Osteocyte (in vitro differentiated cells): ENCODE measurements around the gene COMMD6. TPM values are rescaled to one million over a fixed set of nuclear protein-coding genes. Genes with fewer than 3 reads are reported as not detected.

Experiments used
- DNase-seq: peaks from one replicate; pipeline ENCODE4 v3.0.0; 2021; ENCODE audit warnings: mixed read lengths; ENCODE audit not compliant: unreplicated experiment; ENCODE audit errors: extremely low spot score
- H3K27ac Mint-ChIP-seq: one replicate; pipeline ENCODE4 v1.8.0; 2021; ENCODE audit warnings: mild to moderate bottlenecking, mixed read lengths; ENCODE audit not compliant: unreplicated experiment
- H3K27me3 Mint-ChIP-seq: one replicate; pipeline ENCODE4 v1.8.0; 2021; ENCODE audit warnings: mixed read lengths; ENCODE audit not compliant: unreplicated experiment
- H3K36me3 Mint-ChIP-seq: one replicate; pipeline ENCODE4 v1.8.0; 2021; ENCODE audit warnings: mixed read lengths; ENCODE audit not compliant: unreplicated experiment
- H3K4me1 Mint-ChIP-seq: one replicate; pipeline ENCODE4 v1.8.0; 2021; ENCODE audit warnings: mixed read lengths; ENCODE audit not compliant: unreplicated experiment
- H3K4me3 Mint-ChIP-seq: one replicate; pipeline ENCODE4 v1.8.0; 2021; ENCODE audit warnings: mild to moderate bottlenecking, moderate library complexity, mixed read lengths; ENCODE audit not compliant: unreplicated experiment
- H3K9me3 Mint-ChIP-seq: one replicate; pipeline ENCODE4 v1.8.0; 2021; ENCODE audit warnings: mixed read lengths; ENCODE audit not compliant: unreplicated experiment
- total RNA-seq: library from RNA; stranded (reverse); gene quantifications from 2 replicates; pipeline ENCODE4 v1.2.1, GENCODE V29; 2021
- TF ChIP-seq, protein P1 (sequence below): fragments of 200-600 bp; sonication (generic); IDR thresholded peaks from 2 replicates; pipeline ENCODE4 v1.5.0; 2021; ENCODE audit warnings: antibody characterized with exemption, mild to moderate bottlenecking, moderate library complexity

The COMMD6 gene
- total RNA-seq, 1 donor from 2014 or later: 124 TPM

DNA sequence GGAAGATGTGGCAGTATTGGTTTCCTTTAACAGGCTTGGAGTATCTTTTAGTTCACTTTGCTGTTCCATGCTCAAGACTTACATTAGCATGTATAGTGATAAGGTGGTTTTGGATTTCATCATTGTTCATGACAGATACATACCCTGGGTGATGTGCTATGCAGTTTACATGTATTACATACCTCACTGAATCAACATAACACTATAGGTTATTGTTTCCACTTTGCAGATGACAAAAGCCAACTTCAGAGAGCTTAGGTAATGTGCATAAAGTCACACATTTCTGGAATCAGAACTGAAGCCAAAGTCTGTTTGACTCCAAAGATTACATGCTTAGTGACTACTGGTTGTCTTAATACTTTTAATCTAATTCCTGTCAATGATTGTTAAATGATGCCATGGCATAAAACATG is 7.1 kb downstream of the COMMD6 start:
- Mint-ChIP-seq H3K4me1 (peaks cover 3% of the 10 kb centered on the region), H3K9me3 (no peaks in the 10 kb centered on the region), H3K27ac (no peak overlapping the region), H3K36me3 (peaks cover 28% of the 10 kb centered on the region), H3K4me3 (no peak overlapping the region), H3K27me3 (no peaks in the 10 kb centered on the region)
- DNase-seq: no peak
- TF ChIP-seq, protein P1, sequence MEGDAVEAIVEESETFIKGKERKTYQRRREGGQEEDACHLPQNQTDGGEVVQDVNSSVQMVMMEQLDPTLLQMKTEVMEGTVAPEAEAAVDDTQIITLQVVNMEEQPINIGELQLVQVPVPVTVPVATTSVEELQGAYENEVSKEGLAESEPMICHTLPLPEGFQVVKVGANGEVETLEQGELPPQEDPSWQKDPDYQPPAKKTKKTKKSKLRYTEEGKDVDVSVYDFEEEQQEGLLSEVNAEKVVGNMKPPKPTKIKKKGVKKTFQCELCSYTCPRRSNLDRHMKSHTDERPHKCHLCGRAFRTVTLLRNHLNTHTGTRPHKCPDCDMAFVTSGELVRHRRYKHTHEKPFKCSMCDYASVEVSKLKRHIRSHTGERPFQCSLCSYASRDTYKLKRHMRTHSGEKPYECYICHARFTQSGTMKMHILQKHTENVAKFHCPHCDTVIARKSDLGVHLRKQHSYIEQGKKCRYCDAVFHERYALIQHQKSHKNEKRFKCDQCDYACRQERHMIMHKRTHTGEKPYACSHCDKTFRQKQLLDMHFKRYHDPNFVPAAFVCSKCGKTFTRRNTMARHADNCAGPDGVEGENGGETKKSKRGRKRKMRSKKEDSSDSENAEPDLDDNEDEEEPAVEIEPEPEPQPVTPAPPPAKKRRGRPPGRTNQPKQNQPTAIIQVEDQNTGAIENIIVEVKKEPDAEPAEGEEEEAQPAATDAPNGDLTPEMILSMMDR: no peak

DNA sequence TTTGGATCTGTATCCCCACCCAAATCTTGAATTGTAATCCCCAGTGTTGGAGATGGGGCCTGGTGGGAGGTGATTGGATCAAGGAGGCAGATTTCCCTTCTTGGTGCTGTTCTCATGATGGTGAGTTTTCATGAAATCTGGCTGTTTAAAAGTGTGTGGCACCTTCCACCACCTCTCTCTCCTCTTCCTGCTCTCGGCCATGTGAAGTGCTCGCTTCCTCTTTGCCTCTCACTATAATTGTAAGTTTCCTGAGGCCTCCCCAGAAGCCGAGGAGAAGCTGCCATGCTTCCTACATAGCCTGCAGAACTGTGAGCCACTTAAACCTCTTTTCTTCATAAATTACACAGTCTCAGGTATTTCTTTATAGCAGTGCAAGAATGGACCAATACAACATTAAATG is 15.7 kb downstream of the COMMD6 start:
- no peak for DNase-seq
- Mint-ChIP-seq H3K4me3 (no peak overlapping the region), H3K36me3 (peaks cover 15% of the 10 kb centered on the region), H3K9me3 (peaks cover 12% of the 10 kb centered on the region), H3K27ac (no peak overlapping the region), H3K27me3 (no peaks in the 10 kb centered on the region), H3K4me1 (no peaks in the 10 kb centered on the region)
- TF ChIP-seq, protein P1: no peak

DNA sequence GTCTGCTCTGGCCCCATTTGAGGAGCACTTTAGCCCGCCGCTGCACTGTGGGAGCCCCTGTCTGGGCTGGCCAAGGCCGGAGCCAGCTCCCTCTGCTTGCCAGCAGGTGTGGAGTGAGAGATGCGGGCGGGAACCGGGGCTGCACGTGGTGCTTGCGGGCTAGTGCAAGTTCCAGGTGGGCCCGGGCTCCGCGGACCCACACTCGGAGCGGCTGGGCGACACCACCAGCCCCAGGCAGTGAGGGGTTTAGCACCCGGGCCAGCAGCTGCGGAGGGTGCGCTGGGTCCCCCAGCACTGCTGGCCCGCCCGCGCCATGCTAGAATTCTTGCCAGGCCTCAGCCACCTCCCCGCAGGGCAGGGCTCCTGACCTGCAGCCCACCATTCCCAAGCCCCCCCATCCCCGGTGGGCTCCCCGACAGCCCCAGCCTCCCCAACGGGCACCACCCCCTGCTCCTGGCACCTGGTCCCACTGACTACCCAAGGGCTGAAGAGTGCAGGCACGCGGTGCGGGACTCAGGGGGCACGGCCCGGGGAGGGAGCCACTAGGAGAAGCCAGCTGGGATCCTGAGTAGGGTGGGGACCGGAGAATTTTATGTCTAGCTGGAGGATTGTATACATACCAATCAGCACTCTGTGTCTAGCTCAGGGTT is 19.1 kb downstream of the COMMD6 start:
- TF ChIP-seq, protein P1: no peak
- H3K27me3 Mint-ChIP-seq: no peaks in the 10 kb centered on the region
- no peaks in the 10 kb centered on the region for H3K36me3 Mint-ChIP-seq
- H3K4me3 Mint-ChIP-seq: no peak overlapping the region
- H3K4me1 Mint-ChIP-seq: no peaks in the 10 kb centered on the region
- peaks cover 18% of the 10 kb centered on the region for H3K9me3 Mint-ChIP-seq
- DNase-seq: no peak
- no peak overlapping the region for H3K27ac Mint-ChIP-seq

DNA sequence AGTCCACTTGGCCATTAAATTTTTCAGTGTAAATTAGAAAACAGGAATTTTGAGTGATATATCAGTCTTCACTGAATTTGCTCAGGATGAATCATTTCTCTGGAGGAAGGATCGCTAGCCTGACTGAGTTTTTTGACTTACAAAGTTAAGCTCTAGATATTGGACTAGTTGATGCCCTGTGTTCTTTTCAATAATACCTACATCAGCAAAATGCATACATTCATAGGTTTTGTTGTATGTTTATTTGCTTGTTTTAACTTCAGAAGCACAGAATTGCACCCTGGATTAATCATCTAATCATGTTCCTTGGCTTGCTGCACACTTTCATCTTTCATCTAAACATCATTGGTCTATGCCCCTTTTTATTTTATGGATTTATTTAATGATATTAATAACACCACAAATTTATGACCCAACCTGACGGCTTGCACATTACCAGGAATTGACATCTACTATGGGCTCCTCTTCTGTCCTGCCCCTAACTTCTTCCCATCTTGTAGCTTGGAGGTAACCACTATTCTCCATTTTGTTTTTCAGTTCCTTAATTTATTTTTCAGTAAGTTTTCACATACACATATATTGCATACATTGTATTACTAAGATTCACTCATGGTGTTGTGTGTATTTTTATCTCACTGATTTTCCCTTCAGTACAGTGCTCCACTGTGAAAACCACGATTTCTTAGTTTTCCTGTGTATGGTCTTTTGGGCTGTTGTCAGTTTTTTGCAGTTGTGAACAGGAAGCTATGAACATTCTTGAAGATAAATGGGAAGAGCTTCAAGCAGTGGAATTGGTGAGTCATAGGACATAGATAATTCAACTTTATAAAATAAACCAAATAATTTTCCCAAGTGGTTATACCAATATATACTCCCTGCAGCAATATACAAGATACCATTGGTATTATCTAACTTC is 23.3 kb downstream of the COMMD6 start:
- H3K27ac Mint-ChIP-seq: no peak overlapping the region
- no peak overlapping the region for H3K4me3 Mint-ChIP-seq
- peaks cover 7% of the 10 kb centered on the region for H3K9me3 Mint-ChIP-seq
- TF ChIP-seq, protein P1: no peak
- no peaks in the 10 kb centered on the region for H3K36me3 Mint-ChIP-seq
- H3K27me3 Mint-ChIP-seq: no peaks in the 10 kb centered on the region
- H3K4me1 Mint-ChIP-seq: no peaks in the 10 kb centered on the region
- no peak for DNase-seq

DNA sequence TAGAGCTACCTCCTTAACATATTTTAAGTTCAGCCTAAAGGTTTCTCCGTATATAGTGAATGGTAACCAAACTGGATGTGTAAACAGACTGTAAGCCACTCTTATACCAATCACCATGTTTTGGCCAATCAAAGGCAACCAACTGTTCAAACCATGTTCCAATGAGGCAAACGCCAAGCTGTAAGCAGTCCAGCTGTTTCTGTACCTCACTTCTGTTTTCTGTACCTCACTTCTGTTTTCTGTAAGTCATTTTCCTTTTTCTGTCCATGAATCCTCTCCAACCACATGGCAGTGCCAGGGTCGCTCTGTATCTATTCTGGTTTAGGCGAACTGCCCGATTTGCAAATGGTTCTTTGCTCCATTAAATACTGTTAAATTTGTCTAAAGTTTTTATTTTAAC is 24.4 kb downstream of the COMMD6 start:
- H3K9me3 Mint-ChIP-seq: peaks cover 6% of the 10 kb centered on the region
- H3K4me3 Mint-ChIP-seq: no peak overlapping the region
- TF ChIP-seq, protein P1: no peak
- no peaks in the 10 kb centered on the region for H3K27me3 Mint-ChIP-seq
- H3K4me1 Mint-ChIP-seq: no peaks in the 10 kb centered on the region
- DNase-seq: no peak
- H3K36me3 Mint-ChIP-seq: no peaks in the 10 kb centered on the region
- no peak overlapping the region for H3K27ac Mint-ChIP-seq
